ENCODE results near the gene DUSP3.

DNA sequence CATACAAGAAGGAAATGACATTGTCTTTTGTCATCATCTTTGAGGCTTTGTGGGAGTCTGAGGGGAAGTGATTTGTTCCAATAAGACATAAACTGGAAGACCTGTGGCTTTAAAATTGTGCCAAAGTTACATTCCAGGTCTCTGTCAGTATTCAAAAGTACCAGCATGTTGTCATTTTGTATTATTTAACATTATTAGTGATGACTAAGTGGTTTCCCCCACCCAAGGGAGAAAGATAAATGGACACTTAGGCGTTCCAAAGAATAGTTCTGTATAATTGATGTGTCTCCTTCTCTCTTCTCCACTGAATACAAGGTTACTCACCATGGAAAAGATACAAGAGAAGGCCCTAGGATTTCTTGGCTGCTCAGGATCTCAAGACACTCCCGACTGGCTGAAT lies 5.3 kb upstream of the DUSP3 start:
- TF ChIP-seq, protein P1, sequence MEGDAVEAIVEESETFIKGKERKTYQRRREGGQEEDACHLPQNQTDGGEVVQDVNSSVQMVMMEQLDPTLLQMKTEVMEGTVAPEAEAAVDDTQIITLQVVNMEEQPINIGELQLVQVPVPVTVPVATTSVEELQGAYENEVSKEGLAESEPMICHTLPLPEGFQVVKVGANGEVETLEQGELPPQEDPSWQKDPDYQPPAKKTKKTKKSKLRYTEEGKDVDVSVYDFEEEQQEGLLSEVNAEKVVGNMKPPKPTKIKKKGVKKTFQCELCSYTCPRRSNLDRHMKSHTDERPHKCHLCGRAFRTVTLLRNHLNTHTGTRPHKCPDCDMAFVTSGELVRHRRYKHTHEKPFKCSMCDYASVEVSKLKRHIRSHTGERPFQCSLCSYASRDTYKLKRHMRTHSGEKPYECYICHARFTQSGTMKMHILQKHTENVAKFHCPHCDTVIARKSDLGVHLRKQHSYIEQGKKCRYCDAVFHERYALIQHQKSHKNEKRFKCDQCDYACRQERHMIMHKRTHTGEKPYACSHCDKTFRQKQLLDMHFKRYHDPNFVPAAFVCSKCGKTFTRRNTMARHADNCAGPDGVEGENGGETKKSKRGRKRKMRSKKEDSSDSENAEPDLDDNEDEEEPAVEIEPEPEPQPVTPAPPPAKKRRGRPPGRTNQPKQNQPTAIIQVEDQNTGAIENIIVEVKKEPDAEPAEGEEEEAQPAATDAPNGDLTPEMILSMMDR (IDR thresholded peaks at IDR 0.05; ENCODE audit: low read depth, low read length), result no peak
- TF ChIP-seq EZH2phosphoT487 (IDR thresholded peaks at IDR 0.05; ENCODE audit: low read depth), result no peak
